Testis (tissue), 3 donors: ENCODE results near the gene ROBO1. TPM values are rescaled to one million over a fixed set of nuclear protein-coding genes. Genes with fewer than 3 reads are reported as not detected.

Source experiments
- DNase-seq: peaks from one replicate; pipeline ENCODE4 v3.0.0-alpha.2; 2019
- H3K27ac ChIP-seq, 2 donors: fragments of 200-600 bp; sonication (generic); one replicate each; pipeline ENCODE4 v1.5.1; 2019
- H3K27me3 ChIP-seq: fragments of 200-600 bp; sonication (generic); one replicate; pipeline ENCODE4 v1.5.1; 2019
- H3K36me3 ChIP-seq: fragments of 200-600 bp; sonication (generic); one replicate; pipeline ENCODE4 v1.5.1; 2017; ENCODE audit warnings: low read depth; ENCODE audit errors: missing control alignments
- H3K4me1 ChIP-seq: fragments of 200-600 bp; sonication (generic); one replicate; pipeline ENCODE4 v1.5.1; 2019
- H3K4me3 ChIP-seq, 2 donors: fragments of 200-600 bp; sonication (generic); one replicate each; pipeline ENCODE4 v1.5.1; 2017 to 2019
- H3K9me3 ChIP-seq: fragments of 200-600 bp; sonication (generic); one replicate; pipeline ENCODE4 v1.5.1; 2017
- POLR2A ChIP-seq: fragments of 450-650 bp; IDR thresholded peaks from one replicate; pipeline ENCODE4 v1.6.1; 2017; ENCODE audit warnings: antibody characterized with exemption, mild to moderate bottlenecking, moderate library complexity
- WGBS, 2 donors: methylation state at CpG; one replicate each; pipeline ENCODE4 v1.1.5; 2018; 5-methylcytosine and 5-hydroxymethylcytosine counted together
- intact Hi-C: fragments of 100-400 bp; cut with DNase I; formaldehyde crosslinking; loops from one replicate; pipeline ENCODE4 v1.15.1; 2023; ENCODE audit warnings: low total_unique reads
- polyA plus RNA-seq: library from polyadenylated mRNA; stranded (reverse); fragments of 350-450 nt; fragmentation: Illumina TruSeq; extraction: RNeasy Lipid Tissue Mini Kit (QIAGEN cat#74804); gene quantifications from one replicate; pipeline ENCODE4 v1.2.3, GENCODE V29; 2014; ENCODE audit warnings: low read depth, low replicate concordance; ENCODE audit not compliant: insufficient read depth
- total RNA-seq, 2 donors: library from RNA; depleted of rRNA; stranded (reverse); fragments of >200 nt; gene quantifications; one replicate each; pipeline ENCODE4 v1.2.3, GENCODE V29; 2016
- TF ChIP-seq, protein P1 (sequence below), 3 experiments: fragments of 450-650 bp in 2 of 3; fragments of 200-600 bp in 1 of 3; sonication (generic) in 1 of 3; IDR thresholded peaks; one replicate each; pipeline ENCODE4 v1.5.1; 2016 to 2019; ENCODE audit warnings: antibody characterized with exemption in 3 of 3, mild to moderate bottlenecking in 2 of 3, moderate library complexity in 1 of 3

Gene ROBO1
- total and polyA plus RNA-seq, 3 donors from 2014 or later = 39.4 to 45.1 (median 42.6) TPM

DNA sequence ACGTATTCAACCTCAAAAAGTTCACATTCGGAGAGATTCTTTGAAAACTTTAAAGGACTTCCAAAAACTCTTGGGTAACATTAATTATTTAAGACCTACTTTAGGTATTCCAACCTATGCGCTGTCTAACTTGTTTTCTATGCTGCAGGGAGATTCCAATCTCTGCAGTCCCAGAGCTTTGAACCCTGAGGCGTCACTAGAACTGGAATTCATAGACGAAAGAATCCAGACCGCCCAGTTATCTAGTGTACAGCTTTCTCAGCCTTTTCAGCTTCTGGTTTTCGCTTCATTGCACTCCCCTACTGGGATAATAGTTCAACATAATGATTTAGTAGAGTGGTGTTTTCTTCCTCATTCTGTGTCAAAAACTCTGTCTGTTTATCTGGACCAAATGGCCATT is 711.3 kb downstream of the ROBO1 start:
- Histone ChIP-seq H3K36me3 (no peaks in the 10 kb centered on the region), H3K4me3 (no peak overlapping the region), H3K4me1 (no peaks in the 10 kb centered on the region), H3K27me3 (no peaks in the 10 kb centered on the region), H3K27ac (no peak overlapping the region), H3K9me3 (no peaks in the 10 kb centered on the region)
- 90 to 93% methylated on average over 7 of the region's 7 CpGs for WGBS, 2 donors
- no peak for DNase-seq
- intact Hi-C loops = no loop called here
- TF ChIP-seq, protein P1, sequence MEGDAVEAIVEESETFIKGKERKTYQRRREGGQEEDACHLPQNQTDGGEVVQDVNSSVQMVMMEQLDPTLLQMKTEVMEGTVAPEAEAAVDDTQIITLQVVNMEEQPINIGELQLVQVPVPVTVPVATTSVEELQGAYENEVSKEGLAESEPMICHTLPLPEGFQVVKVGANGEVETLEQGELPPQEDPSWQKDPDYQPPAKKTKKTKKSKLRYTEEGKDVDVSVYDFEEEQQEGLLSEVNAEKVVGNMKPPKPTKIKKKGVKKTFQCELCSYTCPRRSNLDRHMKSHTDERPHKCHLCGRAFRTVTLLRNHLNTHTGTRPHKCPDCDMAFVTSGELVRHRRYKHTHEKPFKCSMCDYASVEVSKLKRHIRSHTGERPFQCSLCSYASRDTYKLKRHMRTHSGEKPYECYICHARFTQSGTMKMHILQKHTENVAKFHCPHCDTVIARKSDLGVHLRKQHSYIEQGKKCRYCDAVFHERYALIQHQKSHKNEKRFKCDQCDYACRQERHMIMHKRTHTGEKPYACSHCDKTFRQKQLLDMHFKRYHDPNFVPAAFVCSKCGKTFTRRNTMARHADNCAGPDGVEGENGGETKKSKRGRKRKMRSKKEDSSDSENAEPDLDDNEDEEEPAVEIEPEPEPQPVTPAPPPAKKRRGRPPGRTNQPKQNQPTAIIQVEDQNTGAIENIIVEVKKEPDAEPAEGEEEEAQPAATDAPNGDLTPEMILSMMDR (IDR thresholded peaks at IDR 0.05) = no peak
- TF ChIP-seq POLR2A = no peak

GRCh38 chr3:79052054-79052681 is 715.6 kb downstream of the ROBO1 start:
- H3K4me1 ChIP-seq = no peaks in the 10 kb centered on the region
- TF ChIP-seq POLR2A = no peak
- TF ChIP-seq, protein P1 (IDR thresholded peaks at IDR 0.05) = no peak
- no peak overlapping the region for H3K4me3 ChIP-seq
- WGBS, 2 donors = 84 to 91% methylated on average over 9 of the region's 9 CpGs
- H3K27ac ChIP-seq = no peak overlapping the region
- intact Hi-C loops = no loop called here
- H3K9me3 ChIP-seq = no peaks in the 10 kb centered on the region
- DNase-seq = peak; percentile 17
- no peaks in the 10 kb centered on the region for H3K36me3 ChIP-seq
- H3K27me3 ChIP-seq = no peaks in the 10 kb centered on the region

GRCh38 chr3:79047581-79047980 is 720.2 kb downstream of the ROBO1 start:
- 91 to 94% methylated on average over 4 of the region's 4 CpGs for WGBS, 2 donors
- H3K27ac ChIP-seq = no peak overlapping the region
- H3K4me3 ChIP-seq = no peak overlapping the region
- no peaks in the 10 kb centered on the region for H3K9me3 ChIP-seq
- H3K4me1 ChIP-seq = no peaks in the 10 kb centered on the region
- no peaks in the 10 kb centered on the region for H3K36me3 ChIP-seq
- H3K27me3 ChIP-seq = no peaks in the 10 kb centered on the region
- intact Hi-C loops = no loop called here
- TF ChIP-seq POLR2A = no peak
- TF ChIP-seq, protein P1 (IDR thresholded peaks at IDR 0.05) = no peak
- no peak for DNase-seq

GRCh38 chr3:79041621-79042020 is 726.2 kb downstream of the ROBO1 start:
- Histone ChIP-seq H3K27ac (no peak overlapping the region), H3K4me1 (no peaks in the 10 kb centered on the region), H3K27me3 (no peaks in the 10 kb centered on the region), H3K4me3 (no peak overlapping the region), H3K36me3 (no peaks in the 10 kb centered on the region), H3K9me3 (no peaks in the 10 kb centered on the region)
- no peak for TF ChIP-seq POLR2A
- TF ChIP-seq, protein P1 (IDR thresholded peaks at IDR 0.05) = no peak
- intact Hi-C loops = no loop called here
- no peak for DNase-seq

- Histone ChIP-seq H3K9me3 (no peaks in the 10 kb centered on the region), H3K4me3 (no peak overlapping the region), H3K27ac (no peak overlapping the region), H3K4me1 (no peaks in the 10 kb centered on the region), H3K27me3 (no peaks in the 10 kb centered on the region), H3K36me3 (no peaks in the 10 kb centered on the region)
- WGBS, 2 donors = 84 to 88% methylated on average over 3 of the region's 3 CpGs
- intact Hi-C loops = no loop called here
- no peak for TF ChIP-seq POLR2A
- TF ChIP-seq, protein P1 (IDR thresholded peaks at IDR 0.05) = no peak
- no peak for DNase-seq
Measured at GRCh38 chr3:79040701-79041100, 727.1 kb downstream of the ROBO1 start.
